H9 (cell line): ENCODE results near the gene EGFR. TPM values are rescaled to one million over a fixed set of nuclear protein-coding genes. Genes with fewer than 3 reads are reported as not detected.

Experiments used
- DNase-seq: peaks from one replicate; pipeline ENCODE4 v3.0.0-alpha.2; 2017
- H2AFZ ChIP-seq: one replicate; pipeline ENCODE4 v1.6.1; 2013; ENCODE audit warnings: mild to moderate bottlenecking, low read length, control low read depth, moderate library complexity
- H2AK5ac ChIP-seq: 2 replicates; pipeline ENCODE4 v1.6.1; 2013; ENCODE audit warnings: low read length, control low read depth, mixed read lengths; ENCODE audit not compliant: insufficient read length
- H2BK120ac ChIP-seq: one replicate; pipeline ENCODE4 v1.6.1; 2013; ENCODE audit warnings: low read depth, mild to moderate bottlenecking, low read length, control low read depth, inconsistent platforms; ENCODE audit not compliant: poor library complexity, severe bottlenecking
- H2BK12ac ChIP-seq: 2 replicates; pipeline ENCODE4 v1.6.1; 2013; ENCODE audit warnings: low read length, control low read depth, mixed read lengths, low read depth; ENCODE audit not compliant: insufficient read length
- H2BK15ac ChIP-seq: 2 replicates; pipeline ENCODE4 v1.6.1; 2013; ENCODE audit warnings: low read depth, low read length, control low read depth
- H2BK20ac ChIP-seq: one replicate; pipeline ENCODE4 v1.6.1; 2013; ENCODE audit warnings: low read depth, mild to moderate bottlenecking, low read length, control low read depth, inconsistent platforms; ENCODE audit not compliant: poor library complexity, severe bottlenecking
- H2BK5ac ChIP-seq: 2 replicates; pipeline ENCODE4 v1.6.1; 2013; ENCODE audit warnings: low read length, control low read depth, mixed read lengths; ENCODE audit not compliant: insufficient read length
- H3K14ac ChIP-seq: 2 replicates; pipeline ENCODE4 v1.6.1; 2013; ENCODE audit warnings: low read length, control low read depth; ENCODE audit not compliant: insufficient read depth
- H3K18ac ChIP-seq: 2 replicates; pipeline ENCODE4 v1.6.1; 2013; ENCODE audit warnings: low read depth, mild to moderate bottlenecking, mixed read lengths, low read length, control low read depth; ENCODE audit not compliant: insufficient read length
- H3K23ac ChIP-seq: 2 replicates; pipeline ENCODE4 v1.6.1; 2013; ENCODE audit warnings: low read length, control low read depth, mixed read lengths, low read depth; ENCODE audit not compliant: insufficient read length
- H3K23me2 ChIP-seq: 2 replicates; pipeline ENCODE4 v1.6.1; 2013; ENCODE audit warnings: low read depth, mild to moderate bottlenecking, mixed read lengths, low read length, control low read depth; ENCODE audit not compliant: insufficient read length, poor library complexity, severe bottlenecking
- H3K27ac ChIP-seq: 2 replicates; pipeline ENCODE4 v1.5.1; 2013; ENCODE audit warnings: low read length, control low read depth, mixed read lengths, low read depth; ENCODE audit not compliant: insufficient read length
- H3K27me3 ChIP-seq: 2 replicates; pipeline ENCODE4 v1.6.1; 2013; ENCODE audit warnings: low read length, control low read depth, inconsistent platforms; ENCODE audit not compliant: insufficient read depth
- H3K4ac ChIP-seq: 2 replicates; pipeline ENCODE4 v1.6.1; 2013; ENCODE audit warnings: low read depth, mild to moderate bottlenecking, control low read depth, inconsistent platforms, low read length, moderate library complexity
- H3K4me1 ChIP-seq: 2 replicates; pipeline ENCODE4 v1.6.1; 2013; ENCODE audit warnings: low read length, control low read depth, inconsistent platforms; ENCODE audit not compliant: insufficient read depth
- H3K4me2 ChIP-seq: 2 replicates; pipeline ENCODE4 v1.6.1; 2013; ENCODE audit warnings: low read length, control low read depth, mixed read lengths; ENCODE audit not compliant: insufficient read length, insufficient read depth
- H3K56ac ChIP-seq: 2 replicates; pipeline ENCODE4 v1.6.1; 2013; ENCODE audit warnings: low read depth, mild to moderate bottlenecking, mixed read lengths, low read length, control low read depth; ENCODE audit not compliant: insufficient read length
- H3K79me1 ChIP-seq: 2 replicates; pipeline ENCODE4 v1.6.1; 2013; ENCODE audit warnings: low read depth, mild to moderate bottlenecking, moderate library complexity, low read length, control low read depth, inconsistent platforms; ENCODE audit not compliant: insufficient read depth, poor library complexity, severe bottlenecking
- H3K79me2 ChIP-seq: 2 replicates; pipeline ENCODE4 v1.6.1; 2013; ENCODE audit warnings: low read length, control low read depth, inconsistent platforms; ENCODE audit not compliant: insufficient read depth
- H3K9ac ChIP-seq: 2 replicates; pipeline ENCODE4 v1.6.1; 2013; ENCODE audit warnings: low read length, control low read depth, mixed read lengths; ENCODE audit not compliant: insufficient read length; ENCODE audit errors: extremely low read depth
- H3K9me3 ChIP-seq: one replicate; pipeline ENCODE4 v1.6.1; 2013; ENCODE audit warnings: low read depth, low read length, inconsistent platforms; ENCODE audit not compliant: control insufficient read depth
- H3T11ph ChIP-seq: one replicate; pipeline ENCODE4 v1.6.1; 2013; ENCODE audit warnings: mild to moderate bottlenecking, low read length, control low read depth, inconsistent platforms
- H4K20me1 ChIP-seq: one replicate; pipeline ENCODE4 v1.6.1; 2013; ENCODE audit not compliant: control insufficient read depth, insufficient read length, insufficient read depth
- H4K5ac ChIP-seq: 2 replicates; pipeline ENCODE4 v1.6.1; 2013; ENCODE audit warnings: low read depth, mild to moderate bottlenecking, mixed read lengths, low read length, control low read depth; ENCODE audit not compliant: insufficient read length
- H4K8ac ChIP-seq: replicated peaks from 2 replicates; pipeline ENCODE4 v1.6.1; 2013; ENCODE audit warnings: low read length, control low read depth, mixed read lengths, low read depth; ENCODE audit not compliant: insufficient read length
- H4K91ac ChIP-seq: 2 replicates; pipeline ENCODE4 v1.6.1; 2013; ENCODE audit warnings: low read depth, mild to moderate bottlenecking, moderate library complexity, mixed read lengths, low read length, control low read depth; ENCODE audit not compliant: insufficient read length
- H3K27ac Mint-ChIP-seq, 3 experiments: 2 replicates in 2 of 3; 3 replicates in 1 of 3; pipeline ENCODE4 v1.8.0; 2020 to 2021; ENCODE audit warnings: mixed read lengths in 3 of 3, mild to moderate bottlenecking in 1 of 3, moderate library complexity in 1 of 3
- H3K27me3 Mint-ChIP-seq: 2 replicates; pipeline ENCODE4 v1.8.0; 2021; ENCODE audit warnings: low read depth, mild to moderate bottlenecking, moderate library complexity, mixed read lengths
- H3K36me3 Mint-ChIP-seq, 3 experiments: 2 replicates in 2 of 3; 3 replicates in 1 of 3; pipeline ENCODE4 v1.8.0; 2020 to 2021; ENCODE audit warnings: low read depth in 3 of 3, mixed read lengths in 3 of 3; ENCODE audit not compliant: insufficient read depth in 1 of 3
- H3K4me1 Mint-ChIP-seq, 2 experiments: 2 replicates each; pipeline ENCODE4 v1.8.0; 2020; ENCODE audit warnings: mixed read lengths in 2 of 2
- H3K4me3 Mint-ChIP-seq, 2 experiments: 2 replicates in 1 of 2; 3 replicates in 1 of 2; pipeline ENCODE4 v1.8.0; 2020 to 2021; ENCODE audit warnings: mild to moderate bottlenecking in 2 of 2, mixed read lengths in 2 of 2, moderate library complexity in 1 of 2
- H3K9me3 Mint-ChIP-seq, 2 experiments: 2 replicates in 1 of 2; 3 replicates in 1 of 2; pipeline ENCODE4 v1.8.0; 2020; ENCODE audit warnings: mild to moderate bottlenecking in 2 of 2, mixed read lengths in 2 of 2, moderate library complexity in 1 of 2
- CTCF ChIP-seq: fragments of 200-600 bp; sonication (generic); conservative IDR thresholded peaks from 3 replicates; pipeline ENCODE4 v1.8.0; 2021; ENCODE audit warnings: antibody characterized with exemption, mild to moderate bottlenecking
- WGBS: extraction: QIAGEN DNeasy Blood & Tissue Kit; methylation state at CpG from one replicate; pipeline ENCODE4 v1.1.7; 2013; ENCODE audit warnings: missing lambda C conversion rate, low lambda C conversion rate, mixed read lengths; ENCODE audit not compliant: insufficient read length; ENCODE audit errors: extremely low coverage; 5-methylcytosine and 5-hydroxymethylcytosine counted together
- total RNA-seq: library from RNA; stranded (reverse); gene quantifications from 2 replicates; pipeline ENCODE4 v1.2.1, GENCODE V29; 2021

The EGFR gene
- total RNA-seq, 1 experiment from 2014 or later: 3.3 TPM

- Histone ChIP-seq H3K9me3 (no peaks in the 10 kb centered on the region), H3K4me1 (no peaks in the 10 kb centered on the region), H3K9ac (no peak overlapping the region), H4K5ac (no peak overlapping the region), H3T11ph (no peak overlapping the region), H2AFZ (no peak overlapping the region), H2AK5ac (no peak overlapping the region), H3K23ac (no peak overlapping the region), H3K79me2 (no peaks in the 10 kb centered on the region), H3K14ac (no peak overlapping the region), H3K56ac (no peak overlapping the region), H3K79me1 (no peaks in the 10 kb centered on the region), H2BK5ac (no peak overlapping the region), H3K4me2 (no peak overlapping the region), H4K91ac (no peak overlapping the region), H3K27ac (no peak overlapping the region), H3K27me3 (no peaks in the 10 kb centered on the region), H4K20me1 (no peaks in the 10 kb centered on the region), H3K18ac (no peak overlapping the region), H2BK15ac (no peak overlapping the region), H4K8ac (no peak overlapping the region), H2BK12ac (no peak overlapping the region), H3K23me2 (no peaks in the 10 kb centered on the region), H2BK120ac (no peak overlapping the region), H3K4ac (no peak overlapping the region), H2BK20ac (no peak overlapping the region)
- no CpG with 5 or more reads among the region's 3 CpGs for WGBS
- no peaks in the 10 kb centered on the region for H3K4me1 Mint-ChIP-seq
- peaks cover 5% of the 10 kb centered on the region for H3K27me3 Mint-ChIP-seq
- H3K36me3 Mint-ChIP-seq: no peaks in the 10 kb centered on the region
- no peak overlapping the region for H3K27ac Mint-ChIP-seq
- no peak overlapping the region for H3K4me3 Mint-ChIP-seq
- no peak for TF ChIP-seq CTCF
- H3K9me3 Mint-ChIP-seq: no peaks in the 10 kb centered on the region
- no peak for DNase-seq
These were observed 9.2 kb downstream of the EGFR start for GRCh38 chr7:55028011-55028410.
